ENCODE measurements around the gene RECQL5.

The RECQL5 gene

DNA sequence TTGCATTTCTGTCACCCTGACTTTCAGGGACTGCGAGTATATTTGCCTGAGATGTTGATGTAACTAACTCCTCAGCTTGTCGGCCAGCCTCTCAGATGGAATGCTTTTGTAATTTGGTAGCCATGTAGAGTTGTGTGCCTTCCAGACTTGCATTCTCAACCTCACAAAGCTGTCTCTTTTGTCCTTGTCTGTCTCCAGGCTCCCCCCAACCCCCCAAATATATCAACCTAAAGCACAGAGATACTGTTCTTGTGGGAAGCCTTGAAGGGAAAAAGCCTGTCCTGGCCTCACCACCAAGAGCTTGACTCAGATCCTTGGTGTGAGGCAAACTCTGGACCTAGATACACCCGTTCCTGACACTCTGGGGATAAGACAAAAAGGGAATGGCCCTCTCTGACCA lies 18.5 kb upstream of the RECQL5 start:
- no peak for DNase-seq

DNA sequence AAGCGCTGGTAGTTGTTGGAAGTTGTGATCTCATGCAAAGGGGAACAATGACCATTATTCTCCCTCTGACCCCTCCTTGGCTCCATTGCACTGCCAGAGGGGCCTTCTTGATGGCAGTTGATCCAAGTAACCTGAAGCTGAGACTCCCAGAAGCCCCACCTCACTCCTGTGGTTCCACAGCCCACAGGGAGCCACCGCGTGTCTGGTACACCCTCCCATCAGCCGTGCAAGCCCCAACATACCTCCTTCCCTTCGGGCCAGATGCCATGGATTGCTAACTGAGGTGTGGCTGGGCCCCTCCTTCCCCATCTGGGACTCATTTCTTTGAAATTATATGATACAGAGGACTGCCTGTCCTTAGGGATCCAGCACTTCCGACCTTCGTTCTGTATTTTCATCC lies 18.0 kb upstream of the RECQL5 start:
- DNase-seq, result no peak

DNA sequence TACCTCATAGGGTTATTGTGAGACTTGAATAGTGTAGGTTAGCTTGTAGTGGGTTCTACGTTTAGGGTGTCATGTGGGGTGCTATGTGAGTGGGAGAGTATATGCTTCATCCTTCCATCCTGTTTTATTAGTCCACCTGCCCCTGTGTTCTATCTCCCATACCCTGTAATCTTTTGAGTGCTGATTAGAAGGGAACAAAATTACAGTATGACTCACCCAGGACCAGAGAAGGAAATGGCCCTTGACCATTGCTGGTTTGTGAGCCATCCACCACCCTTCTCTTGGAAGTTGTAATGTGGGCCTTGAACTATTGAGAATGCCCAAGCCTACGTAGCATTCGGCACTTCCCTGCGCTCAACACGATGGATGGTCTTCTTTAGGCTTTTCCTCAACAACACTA lies 17.3 kb upstream of the RECQL5 start:
- no peak for DNase-seq

DNA sequence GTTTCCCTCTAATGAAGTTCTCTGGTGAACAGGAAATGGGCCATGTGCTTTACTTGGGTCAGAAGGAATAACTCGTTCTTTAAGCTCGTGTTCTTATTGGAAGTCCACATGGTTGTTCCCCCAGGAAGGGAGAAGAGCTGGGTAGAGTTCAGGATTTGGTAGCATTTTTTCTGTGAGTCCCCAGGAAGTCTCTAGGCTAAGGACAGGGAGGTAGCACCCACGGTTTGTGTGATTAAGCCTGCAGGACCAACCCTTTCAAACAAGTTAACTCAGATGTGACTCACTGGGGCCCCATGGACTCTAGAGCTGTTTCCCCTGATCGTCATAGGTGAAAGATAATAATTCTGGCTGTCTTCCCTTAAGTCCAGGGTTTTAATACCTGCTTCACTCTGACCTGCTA lies 16.6 kb upstream of the RECQL5 start:
- DNase-seq, result no peak

DNA sequence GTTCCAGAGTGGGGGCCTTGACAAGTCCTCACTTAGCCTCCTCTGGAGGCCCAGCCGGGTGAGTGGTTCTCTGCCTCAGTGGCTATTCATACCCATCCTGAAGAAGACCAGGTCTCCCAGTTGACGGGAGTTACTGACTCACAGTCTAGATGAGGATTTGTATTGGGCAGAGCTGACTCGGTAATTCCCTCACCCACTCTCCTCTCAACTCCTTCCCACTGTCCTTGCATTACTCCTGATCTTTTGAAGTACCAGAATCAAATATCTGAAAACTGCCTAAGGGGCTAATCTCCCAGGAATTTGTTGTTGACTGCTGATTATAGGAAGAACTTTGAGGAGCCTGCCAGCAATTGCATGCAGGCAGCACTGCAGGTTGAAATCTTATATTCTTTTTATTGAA lies 14.3 kb upstream of the RECQL5 start:
- DNase-seq, result no peak

DNA sequence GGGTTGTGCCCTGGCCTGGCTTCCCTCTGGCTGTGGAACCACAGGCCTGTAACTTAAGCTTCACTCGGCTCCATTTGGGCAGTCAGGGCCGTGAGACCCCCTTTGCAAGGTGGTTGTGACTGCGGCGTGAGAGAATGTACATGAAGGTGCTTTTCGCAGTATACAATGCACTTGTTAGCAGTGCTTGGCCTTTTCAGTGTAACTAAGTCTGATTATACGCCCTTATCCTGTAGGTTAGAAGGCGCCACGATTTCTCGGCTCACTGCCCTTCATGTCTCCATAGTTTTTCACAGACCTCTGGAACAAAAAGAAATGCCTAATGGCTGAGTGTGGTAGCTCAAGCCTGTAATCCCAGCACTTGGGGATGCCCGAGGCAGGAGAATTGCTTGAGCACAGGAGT lies 13.5 kb upstream of the RECQL5 start:
- no peak for DNase-seq

DNA sequence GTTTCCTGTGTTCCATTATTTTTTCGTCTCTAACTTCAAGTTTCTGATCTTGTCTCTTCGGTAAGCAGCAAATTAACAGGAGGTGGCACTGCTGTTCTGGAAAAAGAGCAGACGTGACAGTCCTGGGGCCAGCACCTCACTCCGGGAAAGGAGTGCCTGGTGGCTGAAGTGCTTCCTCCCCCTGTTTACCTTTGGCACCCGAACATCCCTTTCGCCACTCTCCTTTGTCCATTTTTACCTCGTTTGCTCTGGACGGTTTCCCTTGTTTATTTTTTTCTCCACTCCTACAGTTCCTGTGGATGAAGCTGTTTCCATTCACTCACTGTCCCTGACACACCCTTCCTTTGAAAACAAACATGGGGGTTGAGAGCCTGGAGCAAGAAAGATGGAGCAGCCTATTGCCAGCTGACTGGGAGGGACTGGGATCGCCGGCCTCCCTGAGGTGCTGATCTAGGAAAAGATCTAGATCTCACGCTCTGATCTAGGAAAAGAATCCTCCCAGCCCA lies 12.8 kb upstream of the RECQL5 start:
- no peak for DNase-seq

DNA sequence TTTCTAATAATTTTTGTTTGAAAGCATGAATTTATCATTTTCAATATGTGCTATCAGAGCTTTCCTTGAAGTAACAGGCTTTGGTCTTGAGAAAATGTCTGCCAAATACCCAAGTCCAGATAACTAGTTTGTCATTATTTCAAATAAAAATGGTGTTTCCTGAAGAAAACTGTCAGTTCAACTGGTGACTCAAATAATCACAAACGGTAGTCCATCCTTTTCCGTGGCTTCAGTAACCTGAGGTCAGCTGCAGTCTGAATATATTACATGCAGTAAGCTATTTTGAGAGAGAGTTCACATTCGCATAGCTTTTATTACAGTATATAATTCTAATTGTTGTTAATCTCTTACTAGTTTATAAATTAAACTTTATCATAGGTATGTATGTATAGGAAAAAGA lies 9.5 kb upstream of the RECQL5 start:
- no peak for DNase-seq

DNA sequence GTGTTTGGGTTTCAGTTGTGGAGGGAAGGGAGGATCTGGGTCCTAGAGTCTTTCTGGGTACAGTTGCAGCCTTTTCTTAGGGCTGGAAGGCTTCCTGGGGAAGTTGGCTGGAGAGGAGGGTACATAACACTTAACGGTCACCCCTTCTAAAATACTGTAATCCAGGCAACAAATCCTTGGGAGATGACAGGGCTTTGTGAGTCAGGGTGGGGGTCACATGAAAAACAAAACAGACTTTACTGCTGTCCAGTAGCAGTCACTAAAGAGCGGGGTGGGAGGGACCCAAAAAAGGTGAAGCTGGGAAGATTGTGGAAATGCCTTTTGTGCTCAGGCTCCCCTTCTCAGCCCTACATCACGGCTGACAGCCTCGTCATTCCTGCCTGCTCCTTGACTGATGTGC lies 6.5 kb upstream of the RECQL5 start:
- no peak for DNase-seq

DNA sequence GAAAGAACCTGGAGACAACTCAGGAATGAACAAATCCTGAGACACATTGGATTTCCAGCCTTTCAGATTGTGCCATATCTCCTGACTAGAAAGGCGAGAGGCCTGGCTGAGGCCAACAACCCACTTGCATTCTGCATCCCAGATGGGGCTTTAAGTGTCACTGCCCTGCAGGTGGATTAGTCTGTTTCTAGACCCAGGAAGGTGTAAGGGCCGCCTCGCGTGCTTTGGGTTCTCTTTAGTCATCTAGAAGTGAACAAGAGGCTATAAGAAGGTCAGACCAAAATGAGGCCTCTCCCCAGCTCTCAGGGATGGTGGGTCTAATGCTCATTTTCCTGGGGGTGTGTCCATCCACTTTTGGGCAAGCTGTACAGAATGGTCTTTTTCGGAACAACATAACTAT lies 5.1 kb upstream of the RECQL5 start:
- DNase-seq, result no peak

DNA sequence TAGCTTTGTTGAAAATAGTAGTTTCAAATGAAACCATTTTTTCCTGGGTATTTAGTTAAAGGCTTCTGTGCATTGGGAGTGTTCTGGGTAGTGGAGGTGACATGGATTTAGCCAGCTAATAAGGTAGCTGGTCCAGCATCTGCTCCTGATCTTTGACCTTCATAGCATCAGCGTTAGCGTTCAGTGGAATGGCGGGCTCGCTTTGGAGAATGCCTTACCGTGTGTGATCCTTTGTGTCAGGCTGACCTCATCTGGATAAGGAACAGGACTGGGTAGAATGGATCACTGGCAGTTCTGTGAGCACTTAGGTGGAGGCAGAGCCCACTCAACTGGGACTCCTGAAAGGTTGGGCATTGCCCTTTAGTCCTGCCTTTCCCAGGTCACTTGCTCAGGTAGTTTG lies 3.9 kb upstream of the RECQL5 start:
- no peak for DNase-seq

DNA sequence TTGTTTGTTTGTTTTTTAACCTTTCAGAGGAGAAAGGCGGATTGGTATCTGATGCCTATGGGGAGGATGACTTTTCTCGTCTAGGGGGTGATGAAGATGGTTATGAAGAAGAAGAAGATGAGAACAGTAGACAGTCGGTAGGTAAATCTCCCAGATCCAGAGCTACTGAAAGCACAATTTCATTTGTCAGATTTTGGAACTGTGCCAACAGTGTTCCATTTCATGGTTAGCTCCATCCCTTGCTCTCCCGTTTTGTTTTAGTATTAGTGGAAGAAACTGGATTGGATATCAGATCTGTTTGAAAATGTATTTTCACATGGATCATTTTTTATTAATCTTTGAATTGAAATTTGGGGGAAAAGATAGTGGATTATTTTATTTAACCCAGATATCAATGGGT lies 1.5 kb upstream of the RECQL5 start:
- DNase-seq, result no peak

DNA sequence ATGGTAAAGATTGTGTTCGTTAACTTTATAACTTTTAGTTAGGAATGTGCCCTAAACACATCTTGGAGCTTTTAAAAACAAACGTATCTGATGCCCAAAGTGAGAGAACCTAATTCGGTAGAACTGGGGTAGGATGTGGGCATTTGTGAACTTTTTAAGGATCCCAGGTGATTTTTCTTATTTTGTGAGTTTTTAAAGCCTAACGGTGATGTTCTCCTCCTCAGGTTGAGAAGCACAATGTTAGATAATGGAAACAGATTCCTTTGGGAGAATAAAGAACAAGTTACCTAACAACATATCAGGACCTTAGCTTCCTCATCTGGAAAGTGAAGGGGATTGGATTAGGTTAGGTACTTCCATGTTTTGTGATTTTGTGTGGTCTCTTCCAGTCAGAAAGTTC lies 871 bp upstream of the RECQL5 start:
- no peak for DNase-seq

DNA sequence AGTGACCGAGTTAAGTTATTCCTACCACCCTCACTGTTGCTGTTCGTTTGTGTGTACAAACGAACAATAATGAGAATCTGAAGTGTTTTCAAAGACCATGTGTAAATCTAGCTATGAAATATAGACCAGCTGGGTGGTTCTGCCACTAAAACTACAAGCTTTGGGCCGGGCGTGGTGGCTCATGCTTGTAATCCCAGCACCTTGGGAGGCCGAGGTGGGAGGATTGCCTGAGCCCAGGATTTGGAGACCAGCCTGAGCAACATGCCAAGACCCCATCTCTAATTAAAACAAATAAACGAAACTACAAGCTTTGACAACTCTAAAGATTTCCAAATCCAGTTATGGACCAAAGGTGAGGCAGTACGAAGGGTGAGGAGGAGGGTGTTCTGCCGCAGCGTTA lies 973 bp downstream of the RECQL5 start:
- no peak for DNase-seq

DNA sequence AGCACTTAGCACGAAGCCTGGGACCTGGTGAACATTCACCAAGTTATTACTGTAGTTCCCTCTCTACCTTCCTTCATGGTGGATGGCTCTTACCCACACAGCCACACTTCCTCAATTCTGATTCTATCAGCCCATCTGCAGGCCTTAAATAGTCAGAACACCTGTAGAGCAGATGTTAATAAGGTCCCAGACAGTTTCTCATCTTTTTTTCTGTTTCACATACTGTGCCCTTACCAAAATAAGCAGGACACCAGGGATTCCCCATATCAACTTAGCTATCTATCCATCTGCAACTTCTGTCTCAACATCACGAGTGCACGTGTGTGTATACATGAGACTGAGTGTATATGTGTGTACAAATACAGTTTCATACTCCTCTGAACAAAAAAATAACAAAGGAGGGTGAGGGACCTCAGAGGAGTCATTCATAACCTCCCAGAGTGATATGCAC lies 2.8 kb downstream of the RECQL5 start:
- DNase-seq, result peak; percentile 42

DNA sequence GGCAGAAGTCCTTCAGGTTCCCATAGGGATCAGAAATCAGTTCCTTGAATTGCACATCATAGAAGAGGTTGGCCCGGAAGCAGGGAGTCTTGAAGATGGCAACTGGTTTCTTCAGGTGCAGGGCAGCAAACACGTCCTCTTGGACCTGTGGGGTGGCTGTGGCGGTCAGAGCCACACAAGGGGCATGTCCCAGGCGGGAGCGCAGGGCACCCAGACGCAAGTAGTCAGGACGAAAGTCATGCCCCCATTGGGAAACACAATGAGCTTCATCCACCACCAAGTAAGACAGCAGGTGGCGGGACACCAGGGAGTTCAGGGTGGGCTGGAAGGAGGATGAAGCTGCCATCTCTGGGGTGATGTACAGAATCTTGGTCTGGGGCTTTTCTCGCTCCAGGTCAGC lies 4.4 kb downstream of the RECQL5 start:
- no peak for DNase-seq

DNA sequence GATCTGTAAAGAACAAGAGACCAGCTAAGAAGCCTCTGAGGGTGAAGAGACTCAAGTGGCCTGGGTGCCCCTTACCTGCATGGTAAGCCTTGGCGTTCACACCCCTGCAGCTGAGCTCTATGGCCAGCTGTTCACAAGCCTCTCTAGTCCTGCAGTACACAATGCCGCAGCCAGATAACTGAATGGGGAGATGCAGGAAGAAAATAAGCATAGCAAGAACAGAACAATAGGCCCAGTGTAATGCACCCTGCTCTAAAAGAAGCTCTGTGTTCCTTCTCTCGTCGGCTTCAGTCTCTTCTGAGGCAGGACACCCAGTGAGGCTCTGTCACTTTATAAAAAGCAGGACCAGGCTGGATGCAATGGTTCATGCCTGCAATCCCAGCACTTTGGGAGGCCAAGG lies 5.4 kb downstream of the RECQL5 start:
- DNase-seq, result no peak

DNA sequence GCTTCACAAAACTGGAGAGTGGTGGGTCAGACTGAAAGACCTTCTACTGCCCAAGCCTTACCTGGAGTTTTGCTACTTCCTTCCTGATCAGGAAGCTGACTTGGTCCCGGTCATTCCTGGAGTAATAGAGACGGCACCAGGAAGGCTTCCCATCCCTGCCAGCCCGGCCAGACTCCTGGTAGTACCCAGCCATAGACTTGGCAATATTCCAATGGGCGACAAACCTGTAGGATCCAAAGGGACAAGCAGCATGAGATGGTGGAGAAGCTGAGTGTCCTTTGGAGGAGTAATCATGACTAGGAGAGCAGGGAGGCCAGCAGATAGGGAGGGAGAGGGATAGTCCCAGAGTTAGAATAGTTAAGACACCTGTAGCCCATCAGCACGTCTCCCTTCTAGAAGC lies 8.7 kb downstream of the RECQL5 start:
- no peak for DNase-seq

DNA sequence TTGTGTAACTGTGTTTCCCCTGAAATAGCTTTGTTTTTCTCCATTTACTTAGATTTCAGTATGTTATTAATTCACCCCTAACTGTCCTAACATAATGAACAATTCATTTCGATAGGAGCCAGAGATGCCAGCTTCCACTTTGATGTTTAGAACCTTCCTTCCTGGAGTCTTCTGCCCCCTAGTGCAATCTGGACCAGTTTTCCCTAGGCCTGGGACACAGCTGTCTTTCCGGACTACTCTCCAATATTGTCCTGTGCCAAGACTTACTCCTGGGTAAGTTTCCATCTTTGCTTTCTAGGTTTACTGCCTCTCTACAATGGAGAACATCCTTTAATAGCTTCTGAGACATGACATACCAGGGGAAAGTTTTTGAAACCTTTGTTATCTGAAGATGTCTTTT lies 12.8 kb downstream of the RECQL5 start:
- no peak for DNase-seq

DNA sequence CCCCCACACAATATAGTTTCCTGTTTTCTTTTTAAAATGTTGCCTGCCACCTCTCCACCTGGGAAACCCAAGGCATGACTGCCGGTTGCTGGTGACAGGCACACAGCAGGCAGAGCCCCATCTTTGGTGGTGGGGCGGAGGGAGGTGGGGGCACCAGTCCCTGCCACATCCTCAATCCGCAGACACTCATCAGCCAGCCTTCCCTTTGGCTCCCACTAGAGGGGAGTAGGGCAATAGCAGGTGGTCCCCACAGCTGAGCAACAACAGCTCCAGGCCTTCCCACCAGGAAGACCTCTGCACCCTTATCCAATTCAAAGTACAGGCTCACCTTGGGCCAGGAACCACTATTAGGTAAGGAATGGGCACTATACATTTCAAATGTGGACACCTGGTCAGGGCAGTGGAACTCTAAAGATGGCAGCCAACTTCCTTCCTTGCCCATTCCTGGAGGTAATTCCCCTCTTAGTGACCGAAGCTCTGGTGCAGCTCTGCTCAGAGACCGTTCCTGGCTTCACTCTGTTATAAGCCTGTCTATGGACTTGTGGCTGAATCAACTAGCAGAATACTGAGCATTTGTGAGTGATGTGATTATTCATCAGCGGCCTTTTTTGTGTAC lies 13.9 kb downstream of the RECQL5 start:
- peak; percentile 30 for DNase-seq

DNA sequence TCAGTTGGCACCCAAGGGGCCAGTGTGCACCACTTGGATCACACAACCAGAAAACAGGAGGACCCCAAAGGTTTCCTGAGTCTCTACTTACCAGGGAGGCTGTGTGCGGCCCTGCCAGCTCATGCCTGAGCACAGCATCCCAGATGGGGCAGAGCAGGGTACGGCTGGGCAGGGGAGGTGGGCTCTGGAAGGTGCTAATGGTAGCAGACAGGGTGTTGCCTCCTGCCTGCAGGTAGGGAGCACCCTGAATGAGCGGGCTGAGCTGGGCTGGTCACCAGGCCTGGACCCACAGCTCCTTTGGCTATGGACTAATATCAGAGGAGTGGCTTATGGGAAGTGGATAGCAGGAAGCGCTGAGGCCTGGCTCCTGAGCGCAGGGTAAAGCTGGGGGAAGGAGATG lies 14.6 kb downstream of the RECQL5 start:
- no peak for DNase-seq

DNA sequence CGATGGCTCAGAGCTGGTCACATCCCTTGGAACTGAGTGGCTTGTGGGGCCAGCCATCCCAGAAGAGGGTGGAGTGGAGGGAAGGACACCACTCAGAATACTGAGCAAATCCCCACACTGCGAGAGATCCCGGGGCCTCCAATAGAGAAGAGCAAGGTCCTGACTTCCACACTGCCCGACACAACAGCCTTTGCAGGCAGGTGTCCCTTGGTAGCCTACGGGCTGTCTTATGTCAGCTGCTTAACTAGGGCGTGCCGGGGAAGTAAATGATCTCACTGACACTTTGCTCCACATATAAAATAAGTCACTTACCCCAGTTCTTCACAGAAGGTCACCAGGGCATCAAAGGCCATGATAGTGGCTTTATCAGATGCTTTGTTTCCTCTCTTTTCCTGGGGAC lies 16.1 kb downstream of the RECQL5 start:
- DNase-seq, result no peak

DNA sequence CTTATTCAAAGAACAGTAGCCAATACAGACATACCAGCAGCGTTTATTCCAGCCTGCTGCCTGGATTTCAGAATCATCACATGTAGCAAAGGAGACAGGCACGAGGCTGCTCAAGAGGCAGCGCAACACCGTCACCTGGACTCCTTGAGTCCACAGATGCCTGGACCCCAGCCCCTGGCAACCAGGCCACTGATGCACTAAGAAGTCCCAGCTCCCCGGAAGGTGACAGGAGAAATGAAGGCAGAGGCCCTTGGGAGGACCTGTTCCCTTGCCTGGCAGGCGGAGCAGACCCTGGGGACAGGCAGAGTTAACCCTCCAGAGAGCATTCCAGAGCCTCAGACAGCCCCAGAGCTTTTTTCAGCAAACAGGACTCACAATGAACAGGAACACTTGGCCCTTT lies 17.3 kb downstream of the RECQL5 start:
- DNase-seq, result no peak

DNA sequence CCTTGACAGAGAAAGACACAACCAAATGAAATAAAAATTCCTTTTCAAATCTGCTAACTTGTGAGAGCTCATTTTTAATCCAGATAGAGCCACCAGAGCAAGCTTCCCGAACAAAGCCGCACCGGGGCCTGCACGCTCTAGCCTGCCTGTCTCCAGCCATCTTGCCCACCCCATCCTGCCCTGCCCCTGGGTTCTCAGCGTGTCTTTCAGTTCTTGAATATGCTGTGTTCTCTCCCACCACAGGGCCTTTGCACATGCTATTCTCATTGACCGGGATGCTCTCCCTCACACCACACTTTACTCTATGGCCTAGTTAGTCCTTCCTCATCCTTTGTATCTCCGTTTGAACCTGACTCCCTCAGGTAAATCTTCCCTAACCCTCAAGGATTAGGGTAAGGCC lies 19.0 kb downstream of the RECQL5 start:
- no peak for DNase-seq

DNA sequence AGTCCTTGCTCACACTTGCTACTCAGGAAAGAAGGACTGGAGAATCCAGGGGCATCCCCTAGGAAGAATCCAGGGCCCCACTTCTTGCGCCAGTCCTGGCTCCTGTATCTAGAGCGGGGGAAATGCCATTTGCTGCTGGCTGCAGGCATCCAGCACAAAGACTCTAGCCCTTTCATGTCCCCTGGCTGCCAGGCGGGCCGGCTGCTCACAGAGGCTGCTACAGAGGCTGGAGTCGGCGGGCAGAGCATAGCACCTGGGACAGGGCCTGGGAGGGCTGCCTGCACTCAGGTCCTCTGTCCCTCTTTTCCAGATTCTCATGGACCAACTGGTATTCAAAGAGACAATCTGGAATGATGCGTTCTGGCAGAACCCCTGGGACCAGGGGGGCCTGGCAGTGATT lies 19.9 kb downstream of the RECQL5 start:
- no peak for DNase-seq

DNA sequence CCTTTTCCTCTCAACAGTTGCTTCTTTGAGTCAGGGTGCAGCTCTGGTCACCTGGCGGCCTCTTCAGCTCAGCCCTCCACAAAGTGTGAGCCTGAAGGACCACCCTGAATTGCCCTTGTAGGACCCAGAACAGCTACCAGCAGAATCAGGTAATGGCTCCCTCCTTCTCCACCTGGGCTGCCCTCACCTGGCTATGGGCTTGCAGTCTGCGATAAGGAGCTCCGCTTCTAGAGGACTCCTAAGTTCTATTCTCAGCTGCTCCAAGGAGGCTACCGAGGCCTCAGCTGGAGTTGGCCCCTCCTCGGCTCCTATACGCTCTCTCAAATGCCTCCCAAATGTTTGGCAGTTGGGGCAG lies 20.3 kb downstream of the RECQL5 start:
- DNase-seq, result no peak

Measured in CD4-positive, alpha-beta T cell treated with Interferon gamma for 1 hour (primary cell).